ENCODE measurements around the gene SCUBE1.

DNA sequence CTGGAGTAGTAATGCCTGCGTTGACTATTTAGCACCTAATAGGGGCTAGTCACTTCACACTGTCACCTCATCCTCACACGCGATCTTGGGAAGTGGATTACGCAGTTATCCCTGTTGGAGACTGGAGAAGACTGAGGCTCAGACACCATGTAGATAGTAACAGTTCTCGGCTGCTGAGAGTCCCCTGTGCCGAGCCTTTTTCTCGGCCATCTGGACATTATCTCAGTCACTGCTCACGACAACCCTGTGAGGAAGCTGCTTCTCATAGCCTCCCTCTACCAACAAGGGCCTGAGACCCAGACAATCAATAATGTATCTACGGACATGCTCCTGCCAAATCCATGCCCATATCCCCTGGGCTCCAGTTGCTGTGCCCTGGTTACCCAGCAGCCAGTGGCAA, 25.9 kb downstream of the SCUBE1 start:
- TF ChIP-seq TAF1 (IDR thresholded peaks at IDR 0.05; ENCODE audit: low read depth) (no peak), MAX (IDR thresholded peaks at IDR 0.05) (no peak), USF1 (IDR thresholded peaks at IDR 0.05) (no peak), CREB1 (IDR thresholded peaks at IDR 0.05; ENCODE audit: low read depth) (no peak)
